ENCODE data around the gene ARHGAP18.
"Not testable (repeated sequence)": the region's sequence is repeated elsewhere in the genome, so short reads cannot be mapped to it uniquely, and the experiment has no call there.

Gene ARHGAP18

DNA sequence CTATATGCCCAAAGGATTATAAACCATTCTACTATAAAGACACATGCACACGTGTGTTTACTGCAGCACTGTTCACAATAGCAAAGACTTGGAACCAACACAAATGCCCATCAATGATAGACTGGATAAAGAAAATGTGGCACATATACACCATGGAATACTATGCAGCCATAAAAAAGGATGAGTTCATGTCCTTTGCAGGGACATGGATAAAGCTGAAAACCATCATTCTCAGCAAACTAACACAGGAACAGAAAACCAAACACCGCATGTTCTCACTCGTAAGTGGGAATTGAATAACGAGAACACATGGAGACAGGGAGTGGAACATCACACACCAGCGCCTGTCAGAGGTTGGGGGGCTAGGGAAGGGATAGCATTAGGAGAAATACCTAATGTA is 135.4 kb downstream of the ARHGAP18 start:
- not testable (repeated sequence) for FAIRE-seq

DNA sequence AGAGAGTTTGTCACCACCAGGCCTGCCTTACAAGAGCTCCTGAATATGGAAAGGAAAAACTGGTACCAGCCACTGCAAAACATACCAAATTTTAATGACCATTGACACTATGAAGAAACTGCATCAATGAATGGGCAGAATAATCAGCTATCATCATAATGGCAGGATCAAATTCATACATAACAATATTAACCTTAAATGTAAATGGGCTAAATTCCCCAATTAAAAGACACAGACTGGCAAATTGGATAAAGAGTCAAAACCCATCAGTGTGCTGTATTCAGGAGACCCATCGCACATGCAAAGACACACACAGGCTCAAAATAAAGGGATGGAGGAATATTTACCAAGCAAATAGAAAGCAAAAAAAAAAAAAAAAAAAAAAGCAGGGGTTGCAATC is 139.0 kb downstream of the ARHGAP18 start:
- FAIRE-seq = not testable (repeated sequence)

DNA sequence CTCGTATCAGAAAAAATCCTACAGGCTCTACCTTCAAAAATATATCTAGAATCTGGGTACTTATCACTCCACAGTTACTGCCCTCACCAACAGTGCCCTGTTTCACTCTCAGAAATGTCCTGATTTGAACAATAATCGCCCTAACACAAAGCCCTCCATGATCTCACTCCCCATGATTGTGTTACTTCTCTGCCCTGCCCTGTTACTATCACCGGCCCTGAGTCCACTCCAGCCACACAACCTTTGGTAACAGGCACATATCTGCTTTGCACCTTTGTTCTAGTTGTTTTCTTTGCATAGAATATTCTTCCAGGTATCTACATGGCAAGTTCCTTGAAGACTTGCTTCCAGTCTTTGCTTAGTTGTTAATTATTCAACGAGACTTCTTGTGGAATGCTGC is 142.0 kb downstream of the ARHGAP18 start:
- FAIRE-seq = no peak

DNA sequence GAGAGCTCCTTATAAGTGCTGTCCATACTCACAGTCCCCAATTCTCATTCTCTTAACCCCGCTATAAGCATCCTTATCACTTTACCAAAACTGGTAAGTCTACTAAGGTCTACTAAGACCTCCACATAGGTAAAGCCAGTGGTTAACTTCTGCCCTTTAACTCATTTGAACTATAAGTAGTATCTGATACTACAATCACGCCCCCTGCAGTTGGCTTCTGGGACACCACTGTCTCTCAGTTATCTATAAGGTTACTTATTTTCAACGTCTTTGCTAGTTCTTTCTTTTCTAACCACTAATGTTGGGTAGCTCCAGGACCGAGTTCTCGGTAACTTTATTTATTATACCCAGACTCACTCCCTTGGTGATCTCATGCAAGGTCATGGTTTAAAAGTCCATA is 142.6 kb downstream of the ARHGAP18 start:
- FAIRE-seq = peak; percentile 72

DNA sequence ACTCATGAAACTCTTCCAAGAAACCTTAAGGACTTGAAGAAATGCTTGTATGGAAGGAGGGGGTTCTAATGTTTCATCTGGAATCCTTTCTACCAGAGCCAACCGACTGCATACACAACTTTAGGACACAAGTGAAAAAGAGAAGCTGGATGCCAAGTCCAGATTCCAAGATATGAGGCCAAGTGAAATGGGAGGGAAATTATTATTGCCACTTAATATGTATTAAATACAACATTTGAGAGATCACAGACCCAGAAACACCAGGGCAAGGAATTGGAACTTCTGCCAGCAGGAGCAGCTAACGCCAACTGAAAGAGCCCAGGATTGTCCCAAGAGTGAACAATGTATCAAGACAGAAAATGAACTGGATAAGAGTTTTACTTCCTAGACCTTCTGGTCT is 144.2 kb downstream of the ARHGAP18 start:
- FAIRE-seq = peak; percentile 98

DNA sequence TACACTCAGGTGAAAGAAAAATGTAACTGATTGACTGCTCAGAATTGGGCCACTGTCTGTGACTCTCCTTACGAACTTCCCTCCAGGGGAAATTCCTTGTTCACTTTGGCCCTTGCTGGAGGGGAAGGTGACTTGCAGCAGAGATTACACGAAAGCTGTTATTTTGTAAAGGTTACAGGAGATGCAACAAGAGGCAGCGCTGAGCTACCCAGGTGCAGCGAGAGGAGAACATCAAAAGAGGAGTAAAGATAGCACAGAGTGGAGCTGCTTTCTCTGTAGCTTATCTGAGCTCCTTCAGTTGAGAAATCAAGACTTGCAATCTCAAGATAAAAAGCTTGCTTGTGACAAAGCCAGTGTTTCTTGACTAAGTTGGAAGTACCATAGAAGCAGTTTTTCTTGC is 144.6 kb downstream of the ARHGAP18 start:
- FAIRE-seq = no peak

DNA sequence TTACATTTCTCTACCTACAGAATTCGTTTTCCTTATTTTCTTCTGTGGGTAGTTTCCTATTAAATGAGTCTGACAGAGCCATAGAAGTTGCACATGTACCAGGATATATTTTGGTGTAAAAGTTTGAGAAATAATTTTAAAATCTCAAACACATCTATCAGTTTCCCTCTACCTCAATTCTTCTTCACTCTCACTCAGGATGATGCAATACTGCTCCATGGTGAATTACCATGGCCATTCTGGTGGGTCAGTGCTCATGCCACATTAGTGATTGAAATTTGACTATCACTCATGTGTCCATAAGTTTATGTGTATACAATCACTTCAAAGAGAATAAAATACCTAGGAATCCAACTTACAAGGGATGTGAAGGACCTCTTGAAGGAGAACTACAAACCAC is 151.7 kb downstream of the ARHGAP18 start:
- FAIRE-seq = no peak

DNA sequence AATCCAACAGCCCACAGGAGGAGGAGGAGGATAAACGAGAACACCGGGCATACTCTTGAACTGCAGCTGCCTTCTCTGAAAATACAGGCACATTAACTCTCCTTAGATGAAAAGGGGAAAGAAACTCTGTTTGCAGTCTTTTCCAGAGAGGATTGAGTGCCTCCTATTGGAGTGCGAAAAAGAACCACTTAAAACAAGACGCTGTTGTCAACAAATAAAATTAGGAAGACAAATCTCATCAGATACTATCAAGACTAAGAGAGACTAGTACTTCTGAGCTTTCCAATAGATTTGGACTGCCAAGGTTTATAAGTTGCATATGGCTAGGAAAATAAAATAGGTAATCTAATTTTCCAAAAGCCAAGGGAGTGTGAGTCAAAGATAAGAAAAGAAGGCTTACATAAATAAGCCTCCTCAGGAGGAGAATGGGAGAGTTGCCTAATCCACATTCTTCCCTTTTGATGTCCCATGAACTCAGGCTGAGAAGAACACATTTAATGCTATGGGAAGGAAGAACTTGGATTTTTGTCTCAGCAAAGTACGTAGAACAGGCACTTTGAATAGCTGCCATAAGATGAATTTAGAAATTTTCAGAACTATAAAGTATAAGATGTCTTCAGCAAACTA is 154.7 kb downstream of the ARHGAP18 start:
- FAIRE-seq = peak; percentile 97

DNA sequence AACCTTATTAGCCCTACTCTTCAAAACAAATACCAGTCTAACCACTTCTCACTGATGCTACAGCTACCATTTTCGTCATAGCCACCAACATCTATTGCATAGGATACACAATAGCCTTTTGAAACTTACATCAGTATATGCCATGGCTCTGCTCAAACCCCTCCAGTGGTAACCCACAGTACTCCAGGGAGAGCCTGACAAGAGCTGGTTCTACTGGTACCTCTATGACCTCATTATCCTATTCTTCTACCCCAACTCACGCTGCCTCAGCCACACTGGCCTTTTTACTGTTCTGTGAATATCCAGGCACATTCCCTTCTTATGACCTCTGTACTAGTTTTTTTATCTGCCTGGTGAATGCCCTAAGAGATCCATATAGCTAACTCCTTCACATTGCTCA is 157.6 kb downstream of the ARHGAP18 start:
- no peak for FAIRE-seq

DNA sequence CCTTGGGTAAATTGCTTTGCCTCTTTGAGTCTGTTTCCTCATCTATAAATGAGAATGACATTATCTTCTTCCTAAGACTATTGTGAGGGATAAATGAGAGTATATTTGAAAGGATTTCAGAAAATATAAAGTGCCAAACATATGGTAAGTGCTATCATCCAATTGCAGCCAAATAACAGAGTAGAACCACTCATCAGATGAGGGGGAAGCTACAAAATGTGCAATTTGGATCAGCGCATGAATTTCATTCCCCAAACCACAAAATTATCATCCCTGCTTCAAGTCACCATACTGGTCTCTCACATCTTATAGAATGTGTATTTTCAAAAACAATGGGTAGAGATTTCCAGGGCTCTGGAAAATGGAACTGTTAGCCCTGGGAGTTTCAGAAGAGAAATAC is 158.5 kb downstream of the ARHGAP18 start:
- no peak for FAIRE-seq

DNA sequence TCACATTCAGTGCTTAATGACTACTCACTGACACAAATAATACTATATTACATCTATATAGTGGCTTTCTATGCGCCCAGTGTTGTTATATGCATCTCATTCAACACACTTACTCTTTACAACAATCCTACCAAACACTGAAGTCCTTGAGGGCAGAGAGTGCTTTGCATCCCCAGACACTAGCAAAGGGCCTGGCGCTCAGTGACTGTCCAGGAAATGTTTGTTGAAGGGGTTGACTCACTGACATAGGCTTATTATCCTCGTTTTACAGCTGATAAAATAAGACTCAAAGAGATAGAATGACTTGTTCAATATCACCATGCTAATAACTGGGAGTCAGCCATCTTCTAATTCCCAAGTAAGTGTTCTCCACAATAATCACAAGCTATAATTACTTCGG is 163.3 kb downstream of the ARHGAP18 start:
- FAIRE-seq = no peak

DNA sequence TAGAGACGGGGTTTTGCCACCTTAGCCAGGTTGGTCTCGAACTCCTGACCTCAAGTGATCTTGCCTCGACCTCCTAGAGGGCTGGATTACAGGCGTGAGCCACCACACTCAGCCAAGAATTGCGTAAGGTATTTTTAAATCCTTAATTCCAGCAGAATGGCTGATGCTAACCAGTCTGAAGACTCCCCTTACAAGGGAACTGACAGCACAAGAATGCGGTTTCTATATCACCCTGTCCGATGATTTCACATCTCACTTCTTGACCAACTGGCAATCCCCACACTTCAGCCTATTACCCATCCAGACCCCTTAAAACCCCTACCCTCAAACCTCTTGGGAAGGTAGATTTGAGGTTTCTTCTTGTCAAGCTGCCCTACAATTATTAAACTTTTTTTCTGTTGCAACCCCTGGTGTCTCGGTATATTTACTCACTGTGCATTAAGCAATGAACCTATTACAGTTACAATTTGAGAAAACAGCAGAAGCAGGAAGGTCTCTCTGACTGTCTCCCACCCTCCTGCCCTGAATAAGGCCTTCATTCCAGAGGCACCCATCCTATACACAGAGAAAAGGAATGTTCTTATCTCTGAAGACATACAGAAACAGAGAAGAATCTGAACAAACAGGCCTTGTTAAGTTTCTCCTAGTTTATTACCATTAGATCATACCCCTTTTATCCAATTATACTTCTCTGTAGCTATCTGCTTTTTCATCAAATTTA is 164.9 kb downstream of the ARHGAP18 start:
- no peak for FAIRE-seq

DNA sequence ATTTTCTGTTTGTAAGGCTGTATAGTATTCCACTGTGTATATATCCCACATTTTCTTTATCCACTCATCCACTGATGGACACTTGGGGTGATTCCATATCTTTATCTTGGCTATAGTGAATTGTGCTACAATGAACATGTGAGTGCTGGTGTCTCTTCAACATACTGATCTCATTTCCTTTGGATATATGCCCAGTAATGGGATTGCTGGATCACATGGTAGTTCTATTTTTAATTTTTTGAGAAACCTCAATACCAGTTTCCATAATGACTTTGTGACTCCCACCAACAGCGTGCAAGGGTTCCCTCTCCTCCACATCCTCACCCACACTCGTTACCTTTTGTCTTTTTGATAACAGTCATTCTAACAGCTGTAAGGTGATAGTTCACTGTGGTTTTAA is 166.0 kb downstream of the ARHGAP18 start:
- no peak for FAIRE-seq

DNA sequence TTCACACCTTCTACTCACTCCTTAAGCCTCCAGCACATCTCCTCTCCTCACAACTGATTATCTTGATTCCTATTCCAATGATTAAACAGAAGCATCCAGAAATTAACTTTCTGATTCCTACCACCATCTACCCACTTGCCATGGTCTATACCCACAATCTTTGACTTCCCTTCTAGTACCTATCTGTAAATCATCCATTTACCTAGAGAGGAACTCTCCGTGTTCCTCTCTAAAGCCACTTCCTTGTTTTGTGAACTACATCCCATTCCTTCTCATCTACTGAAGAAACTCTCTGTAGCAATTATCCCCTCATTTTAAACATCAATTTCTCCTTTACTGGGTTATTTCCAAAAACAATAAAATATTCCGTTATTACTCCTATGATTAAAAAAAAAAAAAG is 167.3 kb downstream of the ARHGAP18 start:
- no peak for FAIRE-seq

DNA sequence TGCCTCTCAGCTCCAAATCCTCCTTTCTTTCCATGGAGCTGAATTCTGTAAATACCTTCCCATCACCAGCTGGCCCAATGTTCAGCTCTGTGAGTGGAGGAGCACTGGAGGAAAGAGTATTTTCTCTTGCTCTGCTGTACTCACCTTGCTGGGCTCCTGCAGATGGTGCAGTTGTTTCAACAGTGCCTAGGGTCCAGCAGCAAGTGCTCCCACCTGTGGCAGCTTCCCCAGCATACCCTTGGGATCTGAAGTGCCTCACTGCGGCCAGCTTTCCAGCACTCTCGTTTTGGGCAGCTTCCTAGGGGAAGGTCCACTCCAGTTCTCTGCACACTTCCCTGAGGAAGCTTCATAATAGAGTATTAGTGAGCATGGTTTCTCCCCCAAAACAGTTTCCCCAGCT is 170.9 kb downstream of the ARHGAP18 start:
- no peak for FAIRE-seq

DNA sequence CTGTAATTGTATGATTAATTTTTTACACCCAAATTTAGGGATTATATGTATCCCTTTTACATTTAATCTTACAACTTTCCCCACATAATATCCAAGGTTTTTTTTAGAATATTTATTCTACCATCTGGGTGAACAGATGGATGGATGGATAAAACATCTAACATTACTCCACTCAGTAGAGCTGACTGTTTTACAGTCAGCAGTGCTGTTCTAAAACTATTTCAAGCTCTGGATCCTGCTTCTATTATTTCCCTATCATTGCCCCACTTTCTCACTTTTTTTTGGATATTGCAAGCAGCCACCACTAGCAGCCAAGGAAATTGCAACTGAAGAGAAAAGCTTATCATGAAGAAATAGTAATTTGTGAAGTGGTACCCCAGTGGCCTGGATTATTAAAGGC is 173.7 kb downstream of the ARHGAP18 start:
- no peak for FAIRE-seq

DNA sequence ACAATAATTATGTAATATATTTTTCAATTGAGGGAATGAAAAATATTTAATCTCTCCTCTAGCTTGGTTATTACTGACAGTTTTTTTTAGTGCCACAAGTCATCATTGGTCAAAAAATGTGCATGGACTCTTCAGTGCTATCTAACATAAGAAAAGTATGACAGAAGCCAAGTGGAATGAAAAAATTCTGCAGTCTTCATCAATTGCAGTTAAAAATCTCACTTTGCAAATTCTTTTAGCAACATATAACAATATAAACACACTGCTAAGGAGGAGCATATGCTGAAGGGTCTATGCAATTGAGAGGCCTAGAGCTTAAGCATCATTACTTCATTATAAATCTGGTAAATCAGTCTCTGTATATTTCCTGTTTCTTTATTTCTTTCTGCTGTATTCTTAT is 175.1 kb downstream of the ARHGAP18 start:
- FAIRE-seq = no peak

All from A204.1 (cell line).